Fibroblast of lung (primary cell): ENCODE data around the gene RPRD1A. TPM values are rescaled to one million over a fixed set of nuclear protein-coding genes. Genes with fewer than 3 reads are reported as not detected.

Source experiments
- DNase-seq, 2 donors: peaks; one replicate each; pipeline versions ENCODE4 v3.0.0 to v3.0.0-alpha.2; 2010; ENCODE audit warnings: low read depth in 2 of 2
- H2AFZ ChIP-seq: 2 replicates; pipeline ENCODE4 v1.5.1; 2012; ENCODE audit warnings: low read length, control low read depth, inconsistent platforms
- H3K27ac ChIP-seq: 2 replicates; pipeline ENCODE4 v1.5.1; 2011; ENCODE audit warnings: low read length, control low read depth; ENCODE audit not compliant: insufficient read depth
- H3K27me3 ChIP-seq: 2 replicates; pipeline ENCODE4 v1.5.1; 2011; ENCODE audit warnings: mild to moderate bottlenecking, low read length; ENCODE audit not compliant: control insufficient read depth, insufficient read depth
- H3K36me3 ChIP-seq: 2 replicates; pipeline ENCODE4 v1.5.1; 2011; ENCODE audit warnings: low read length; ENCODE audit not compliant: control insufficient read depth, insufficient read depth
- H3K4me1 ChIP-seq: 2 replicates; pipeline ENCODE4 v1.5.1; 2011; ENCODE audit warnings: low read length; ENCODE audit not compliant: control insufficient read depth, insufficient read depth; ENCODE audit errors: extremely low read depth
- H3K4me2 ChIP-seq: 2 replicates; pipeline ENCODE4 v1.5.1; 2011; ENCODE audit warnings: low read length, control low read depth; ENCODE audit not compliant: insufficient read depth; ENCODE audit errors: extremely low read depth
- H3K4me3 ChIP-seq, 4 experiments: fragments of 200-600 bp in 1 of 4; sonication (generic) in 1 of 4; replicated peaks in 1 of 4; 2 replicates each; pipeline ENCODE4 v1.5.1; 2011 to 2016; ENCODE audit warnings: low read length in 4 of 4, low read depth in 3 of 4, mild to moderate bottlenecking in 3 of 4, control low read depth in 2 of 4, inconsistent platforms in 1 of 4, mixed read lengths in 1 of 4; ENCODE audit not compliant: insufficient read depth in 1 of 4; ENCODE audit errors: control extremely low read depth in 1 of 4
- H3K79me2 ChIP-seq: 2 replicates; pipeline ENCODE4 v1.5.1; 2012; ENCODE audit warnings: mild to moderate bottlenecking, low read length, inconsistent platforms; ENCODE audit not compliant: control insufficient read depth, insufficient read depth
- H3K9ac ChIP-seq: 2 replicates; pipeline ENCODE4 v1.5.1; 2011; ENCODE audit warnings: mild to moderate bottlenecking, low read length, control low read depth; ENCODE audit not compliant: insufficient read depth
- H3K9me3 ChIP-seq: 2 replicates; pipeline ENCODE4 v1.5.1; 2012; ENCODE audit warnings: low read depth, low read length; ENCODE audit not compliant: control insufficient read depth, insufficient read depth
- H4K20me1 ChIP-seq: 2 replicates; pipeline ENCODE4 v1.5.1; 2011; ENCODE audit warnings: low read length; ENCODE audit not compliant: control insufficient read depth, insufficient read depth; ENCODE audit errors: extremely low read depth
- EZH2 ChIP-seq: IDR thresholded peaks from 2 replicates; pipeline ENCODE4 v1.5.1; 2012; ENCODE audit warnings: low read length, control low read depth, mild to moderate bottlenecking; ENCODE audit errors: missing control alignments
- polyA plus RNA-seq, 2 donors: library from polyadenylated mRNA; depleted of rRNA in 1 of 2; stranded (reverse) in 1 of 2; unstranded in 1 of 2; fragments of >200 nt; gene quantifications; 2 replicates each; pipeline ENCODE4 v1.2.1, GENCODE V29; 2011 to 2012; ENCODE audit warnings: missing spikeins in 1 of 2
- total RNA-seq: library from RNA; depleted of rRNA; stranded (reverse); fragments of >200 nt; gene quantifications from 2 replicates; pipeline ENCODE4 v1.2.1, GENCODE V29; 2014
- TF ChIP-seq, protein P1 (sequence below), 2 donors: IDR thresholded peaks in 1 of 2; conservative IDR thresholded peaks in 1 of 2; 1 replicate in 1 of 2; 2 replicates in 1 of 2; pipeline ENCODE4 v1.5.1; 2011 to 2012; ENCODE audit warnings: low read length in 2 of 2, control low read depth in 1 of 2, inconsistent platforms in 1 of 2, low read depth in 1 of 2, mild to moderate bottlenecking in 1 of 2

Gene RPRD1A
- total and polyA plus RNA-seq, 2 donors (not counting 1 experiment from before 2014, with no cell fraction given) = 36.4 to 46.2 TPM

DNA sequence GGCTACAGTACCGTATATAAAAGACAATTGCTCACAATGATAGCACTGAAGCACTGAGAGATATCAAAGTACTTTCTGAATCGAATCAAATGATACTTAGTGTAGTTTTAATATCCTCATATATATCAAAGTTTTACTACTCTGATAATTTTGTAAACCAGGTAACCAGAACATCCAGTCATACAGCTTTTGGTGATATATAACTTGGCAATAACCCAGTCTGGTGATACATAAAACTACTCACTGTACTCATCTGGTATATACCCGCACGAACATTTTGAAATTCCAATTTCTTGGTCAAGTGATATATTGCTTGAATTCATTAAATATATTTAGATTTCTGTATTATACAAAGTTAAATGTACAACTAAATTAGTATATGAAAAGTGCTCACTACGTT lies 41.2 kb upstream of the RPRD1A start:
- H3K79me2 ChIP-seq = no peaks in the 10 kb centered on the region
- no peak overlapping the region for H3K4me2 ChIP-seq
- no peaks in the 10 kb centered on the region for H3K27me3 ChIP-seq
- H2AFZ ChIP-seq = no peak overlapping the region
- H3K36me3 ChIP-seq = peaks cover 5% of the 10 kb centered on the region
- H3K27ac ChIP-seq = no peak overlapping the region
- no peak overlapping the region for H3K4me3 ChIP-seq
- no peak overlapping the region for H3K9ac ChIP-seq
- no peak for DNase-seq
- no peak for TF ChIP-seq EZH2
- TF ChIP-seq, protein P1, sequence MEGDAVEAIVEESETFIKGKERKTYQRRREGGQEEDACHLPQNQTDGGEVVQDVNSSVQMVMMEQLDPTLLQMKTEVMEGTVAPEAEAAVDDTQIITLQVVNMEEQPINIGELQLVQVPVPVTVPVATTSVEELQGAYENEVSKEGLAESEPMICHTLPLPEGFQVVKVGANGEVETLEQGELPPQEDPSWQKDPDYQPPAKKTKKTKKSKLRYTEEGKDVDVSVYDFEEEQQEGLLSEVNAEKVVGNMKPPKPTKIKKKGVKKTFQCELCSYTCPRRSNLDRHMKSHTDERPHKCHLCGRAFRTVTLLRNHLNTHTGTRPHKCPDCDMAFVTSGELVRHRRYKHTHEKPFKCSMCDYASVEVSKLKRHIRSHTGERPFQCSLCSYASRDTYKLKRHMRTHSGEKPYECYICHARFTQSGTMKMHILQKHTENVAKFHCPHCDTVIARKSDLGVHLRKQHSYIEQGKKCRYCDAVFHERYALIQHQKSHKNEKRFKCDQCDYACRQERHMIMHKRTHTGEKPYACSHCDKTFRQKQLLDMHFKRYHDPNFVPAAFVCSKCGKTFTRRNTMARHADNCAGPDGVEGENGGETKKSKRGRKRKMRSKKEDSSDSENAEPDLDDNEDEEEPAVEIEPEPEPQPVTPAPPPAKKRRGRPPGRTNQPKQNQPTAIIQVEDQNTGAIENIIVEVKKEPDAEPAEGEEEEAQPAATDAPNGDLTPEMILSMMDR (conservative IDR thresholded peaks at IDR 0.05 in 1 of 2, IDR thresholded peaks at IDR 0.05 in 1 of 2; ENCODE audit: low read depth in 1 of 2, low read length in 2 of 2) = no peak
- H3K9me3 ChIP-seq = no peaks in the 10 kb centered on the region
- no peaks in the 10 kb centered on the region for H3K4me1 ChIP-seq
- no peaks in the 10 kb centered on the region for H4K20me1 ChIP-seq

GRCh38 chr18:36108196-36108595 lies 40.8 kb upstream of the RPRD1A start:
- Histone ChIP-seq H3K9me3 (no peaks in the 10 kb centered on the region), H2AFZ (no peak overlapping the region)

DNA sequence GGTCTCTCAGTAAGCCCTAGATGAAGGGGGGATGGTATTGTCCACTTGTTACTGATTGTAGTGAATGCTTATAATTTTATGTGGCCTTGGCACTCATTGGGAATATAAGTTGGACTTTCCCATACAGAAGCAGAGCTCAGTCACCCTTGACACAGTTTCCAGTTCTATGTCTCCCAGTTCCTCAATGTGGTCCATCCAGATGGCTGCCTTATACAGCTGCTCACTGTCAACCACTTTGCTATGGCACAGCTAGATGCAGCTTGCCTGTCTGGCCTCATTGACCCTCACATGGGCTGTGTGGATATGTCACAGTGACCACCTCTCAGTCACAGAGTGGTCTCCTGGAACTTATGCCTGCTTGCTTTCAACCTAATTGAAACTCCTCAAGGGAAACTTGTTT lies 40.1 kb upstream of the RPRD1A start:
- Histone ChIP-seq H3K27ac (no peak overlapping the region), H3K4me1 (no peaks in the 10 kb centered on the region), H2AFZ (no peak overlapping the region), H3K9me3 (no peaks in the 10 kb centered on the region), H3K9ac (no peak overlapping the region), H3K4me3 (no peak overlapping the region), H3K27me3 (no peaks in the 10 kb centered on the region), H3K79me2 (no peaks in the 10 kb centered on the region), H4K20me1 (no peaks in the 10 kb centered on the region), H3K36me3 (peaks cover 2% of the 10 kb centered on the region), H3K4me2 (no peak overlapping the region)
- TF ChIP-seq EZH2 = no peak
- TF ChIP-seq, protein P1 (conservative IDR thresholded peaks at IDR 0.05 in 1 of 2, IDR thresholded peaks at IDR 0.05 in 1 of 2; ENCODE audit: low read depth in 1 of 2, low read length in 2 of 2) = no peak
- no peak for DNase-seq

More at GRCh38 chr18:36108196-36108595, 40.8 kb upstream of the RPRD1A start:
- H3K79me2 ChIP-seq = no peaks in the 10 kb centered on the region
- H3K27ac ChIP-seq = no peak overlapping the region
- no peaks in the 10 kb centered on the region for H4K20me1 ChIP-seq
- DNase-seq = no peak
- H3K36me3 ChIP-seq = peaks cover 3% of the 10 kb centered on the region
- no peak overlapping the region for H3K4me3 ChIP-seq
- TF ChIP-seq, protein P1 (conservative IDR thresholded peaks at IDR 0.05 in 1 of 2, IDR thresholded peaks at IDR 0.05 in 1 of 2; ENCODE audit: low read depth in 1 of 2, low read length in 2 of 2) = no peak
- TF ChIP-seq EZH2 = no peak
- no peak overlapping the region for H3K9ac ChIP-seq
- no peaks in the 10 kb centered on the region for H3K27me3 ChIP-seq
- H3K4me2 ChIP-seq = no peak overlapping the region
- H3K4me1 ChIP-seq = no peaks in the 10 kb centered on the region
